Endothelial cell of umbilical vein (primary cell): ENCODE data around the gene SPG21.

Source experiments
- CTCF ChIP-seq, 2 donors: IDR thresholded peaks; 1 replicate in 1 of 2; 2 replicates in 1 of 2; pipeline ENCODE4 v1.5.1; 2011; ENCODE audit warnings: low read length in 2 of 2, mild to moderate bottlenecking in 2 of 2, moderate library complexity in 2 of 2, control low read depth in 1 of 2, inconsistent platforms in 1 of 2, low read depth in 1 of 2; ENCODE audit not compliant: insufficient read depth in 1 of 2; ENCODE audit errors: extremely low read depth in 1 of 2
- EZH2 ChIP-seq: IDR thresholded peaks from 2 replicates; pipeline ENCODE4 v1.6.1; 2012; ENCODE audit warnings: borderline replicate concordance, low read depth, mild to moderate bottlenecking, moderate library complexity, low read length, inconsistent platforms; ENCODE audit not compliant: severe bottlenecking
- FOS ChIP-seq: IDR thresholded peaks from 2 replicates; pipeline ENCODE4 v1.6.1; 2011; ENCODE audit warnings: mild to moderate bottlenecking, low read length, moderate library complexity, borderline replicate concordance; ENCODE audit not compliant: insufficient read depth
- GATA2 ChIP-seq: IDR thresholded peaks from 2 replicates; pipeline ENCODE4 v1.7.0; 2011; ENCODE audit warnings: low read depth, mild to moderate bottlenecking, moderate library complexity, mixed read lengths, low read length; ENCODE audit not compliant: insufficient read length, insufficient read depth
- JUN ChIP-seq: IDR thresholded peaks from 2 replicates; pipeline ENCODE4 v1.6.1; 2011; ENCODE audit warnings: borderline replicate concordance, low read depth; ENCODE audit not compliant: insufficient read length, insufficient read depth
- MAX ChIP-seq: IDR thresholded peaks from 2 replicates; pipeline ENCODE4 v1.6.1; 2011; ENCODE audit not compliant: insufficient read depth, insufficient read length
- POLR2A ChIP-seq: IDR thresholded peaks from 2 replicates; pipeline ENCODE4 v1.6.1; 2012; ENCODE audit warnings: low read depth, mild to moderate bottlenecking, control low read depth, low read length
- POLR2AphosphoS5 ChIP-seq: IDR thresholded peaks from 2 replicates; pipeline ENCODE4 v1.6.1; 2012; ENCODE audit warnings: low read depth, mild to moderate bottlenecking, control low read depth, low read length, moderate library complexity; ENCODE audit not compliant: insufficient read depth

GRCh38 chr15:64969401-64969800 is 20.3 kb downstream of the SPG21 start:
- TF ChIP-seq CTCF (IDR thresholded peaks at IDR 0.05; ENCODE audit: extremely low read depth in 1 of 2, insufficient read depth in 1 of 2, low read depth in 1 of 2, low read length in 2 of 2): no peak
- no peak for TF ChIP-seq EZH2
- TF ChIP-seq GATA2: no peak
- no peak for TF ChIP-seq POLR2A
- TF ChIP-seq MAX: no peak
- TF ChIP-seq JUN: no peak
- TF ChIP-seq POLR2AphosphoS5: no peak
- TF ChIP-seq FOS: no peak
